ENCODE results near the gene CLDN16. TPM values are rescaled to one million over a fixed set of nuclear protein-coding genes. Genes with fewer than 3 reads are reported as not detected.

The CLDN16 gene
- total RNA-seq, 6 donors from 2014 or later: 0.06 to 1.7 (median 0.32) TPM

DNA sequence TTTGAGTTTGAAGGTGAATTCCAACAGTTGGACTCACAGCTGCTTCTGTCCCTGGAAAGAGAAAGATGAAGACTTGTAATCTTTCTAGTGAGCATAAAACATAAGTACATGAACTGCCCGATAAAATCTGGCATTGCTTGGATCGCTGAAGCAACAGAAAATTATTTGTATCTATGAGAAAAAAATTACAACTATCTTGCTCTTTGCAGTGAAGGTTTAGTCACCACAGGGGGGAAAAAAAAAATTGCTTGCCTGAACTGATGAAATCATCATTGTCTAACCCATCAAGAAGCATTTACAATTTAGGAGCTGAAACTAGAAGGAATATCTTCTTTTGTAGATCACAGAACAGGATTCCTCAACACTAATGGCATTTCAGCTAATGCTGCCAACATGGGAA lies 41.7 kb downstream of the CLDN16 start:
- TF ChIP-seq EP300 (IDR thresholded peaks at IDR 0.05): no peak
- TF ChIP-seq POLR2A (IDR thresholded peaks at IDR 0.05): no peak
- TF ChIP-seq CTCF (IDR thresholded peaks at IDR 0.05): no peak
- no peak for TF ChIP-seq POLR2AphosphoS5 (IDR thresholded peaks at IDR 0.05)
- ATAC-seq (ENCODE audit: low FRiP score in 2 of 2) (no peak), DNase-seq (no peak)
- H3K27ac ChIP-seq: no peak overlapping the region
- no peaks in the 10 kb centered on the region for H3K27me3 ChIP-seq
- 94 to 96% methylated on average over 2 of the region's 2 CpGs for WGBS, 2 donors
- no peak overlapping the region for H3K4me3 ChIP-seq
- H3K36me3 ChIP-seq: no peaks in the 10 kb centered on the region
- H3K9me3 ChIP-seq: no peaks in the 10 kb centered on the region
- peaks cover 0 to 2% (median 0%) of the 10 kb centered on the region in 4 donors for H3K4me1 ChIP-seq

GRCh38 chr3:190430906-190431305 lies 42.9 kb downstream of the CLDN16 start:
- H3K9me3 ChIP-seq: no peaks in the 10 kb centered on the region
- no peaks in the 10 kb centered on the region for H3K27me3 ChIP-seq
- H3K4me1 ChIP-seq: no peaks in the 10 kb centered on the region
- no peak for ATAC-seq (ENCODE audit: low FRiP score in 2 of 2)
- DNase-seq: no peak
- no peak overlapping the region for H3K27ac ChIP-seq
- H3K4me3 ChIP-seq: no peak overlapping the region
- 80 to 83% methylated on average over 2 of the region's 2 CpGs for WGBS, 2 donors
- no peaks in the 10 kb centered on the region for H3K36me3 ChIP-seq
- TF ChIP-seq POLR2AphosphoS5 (IDR thresholded peaks at IDR 0.05): no peak

DNA sequence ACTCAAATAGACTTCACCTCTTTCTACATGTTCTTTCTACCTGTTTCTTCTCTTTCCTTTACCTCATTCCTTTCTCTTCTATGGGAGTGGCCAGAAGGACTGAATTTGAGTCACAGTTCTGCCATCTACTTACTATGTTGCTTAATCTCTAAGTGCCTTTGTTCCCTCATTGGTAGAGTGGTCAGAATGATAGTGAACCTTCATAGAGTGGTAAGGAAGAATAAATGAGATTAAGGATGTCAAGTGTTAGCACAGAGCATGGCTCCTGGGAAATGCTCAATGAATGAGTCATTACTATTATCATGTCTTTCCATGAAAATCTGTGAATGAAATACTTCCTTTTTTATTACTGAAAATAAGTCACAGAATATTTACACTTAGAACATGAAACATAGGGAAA lies 44.3 kb downstream of the CLDN16 start:
- DNase-seq: no peak
- no peaks in the 10 kb centered on the region for H3K27me3 ChIP-seq
- H3K4me3 ChIP-seq: no peak overlapping the region
- no peaks in the 10 kb centered on the region for H3K9me3 ChIP-seq
- no peaks in the 10 kb centered on the region for H3K4me1 ChIP-seq
- H3K27ac ChIP-seq: no peak overlapping the region
- TF ChIP-seq POLR2A (IDR thresholded peaks at IDR 0.05): no peak
- no peak for TF ChIP-seq POLR2AphosphoS5 (IDR thresholded peaks at IDR 0.05)
- TF ChIP-seq CTCF (IDR thresholded peaks at IDR 0.05): no peak
- TF ChIP-seq EP300 (IDR thresholded peaks at IDR 0.05): no peak
- ATAC-seq (ENCODE audit: low FRiP score in 2 of 2): no peak
- H3K36me3 ChIP-seq: no peaks in the 10 kb centered on the region

- no peak overlapping the region for H3K4me3 ChIP-seq
- no peak overlapping the region for H3K27ac ChIP-seq
- H3K4me1 ChIP-seq: no peaks in the 10 kb centered on the region
- ATAC-seq (ENCODE audit: low FRiP score in 2 of 2) (no peak), DNase-seq (no peak)
- H3K36me3 ChIP-seq: no peaks in the 10 kb centered on the region
- H3K9me3 ChIP-seq: no peaks in the 10 kb centered on the region
- TF ChIP-seq POLR2A (IDR thresholded peaks at IDR 0.05): no peak
- no peak for TF ChIP-seq CTCF (IDR thresholded peaks at IDR 0.05)
- no peak for TF ChIP-seq POLR2AphosphoS5 (IDR thresholded peaks at IDR 0.05)
- TF ChIP-seq EP300 (IDR thresholded peaks at IDR 0.05): no peak
- 89 to 100% methylated on average over 4 of the region's 4 CpGs for WGBS, 2 donors
- no peaks in the 10 kb centered on the region for H3K27me3 ChIP-seq
Observed at GRCh38 chr3:190433626-190434025, 45.7 kb downstream of the CLDN16 start.

DNA sequence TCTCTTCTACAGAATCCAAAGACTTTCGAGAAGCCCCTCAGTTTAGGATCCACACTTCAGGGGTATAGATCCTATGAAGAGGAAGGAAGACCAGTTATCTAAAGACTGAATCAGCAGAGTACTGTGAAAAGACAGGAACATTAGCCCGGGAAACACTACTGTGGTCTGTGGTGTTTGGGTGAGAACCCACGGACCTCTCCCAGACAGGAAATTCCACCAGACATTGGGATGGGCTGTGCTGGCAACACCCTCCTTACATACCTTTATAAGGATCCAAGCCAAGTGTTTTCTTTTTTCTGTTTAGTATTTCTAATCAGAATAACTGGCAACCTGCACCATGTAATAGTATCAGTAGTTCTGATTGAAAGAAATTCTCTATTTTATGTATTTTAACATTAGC lies 47.7 kb downstream of the CLDN16 start:
- H3K27ac ChIP-seq: no peak overlapping the region
- H3K9me3 ChIP-seq: no peaks in the 10 kb centered on the region
- no peaks in the 10 kb centered on the region for H3K36me3 ChIP-seq
- H3K27me3 ChIP-seq: no peaks in the 10 kb centered on the region
- H3K4me1 ChIP-seq: no peaks in the 10 kb centered on the region
- ATAC-seq (ENCODE audit: low FRiP score in 2 of 2): no peak
- H3K4me3 ChIP-seq: no peak overlapping the region
- no peak for DNase-seq
- TF ChIP-seq CTCF (IDR thresholded peaks at IDR 0.05) (no peak), EP300 (IDR thresholded peaks at IDR 0.05) (no peak), POLR2A (IDR thresholded peaks at IDR 0.05) (no peak), POLR2AphosphoS5 (IDR thresholded peaks at IDR 0.05) (no peak)
- WGBS, 2 donors: 37 to 48% methylated on average over 3 of the region's 3 CpGs

Data from upper lobe of left lung (tissue), 6 donors.